OCI-LY7 (cell line): ENCODE results near the gene ZBTB49. TPM values are rescaled to one million over a fixed set of nuclear protein-coding genes. Genes with fewer than 3 reads are reported as not detected.

ENCODE experiments used
- BruUV-seq: library from RNA; stranded (reverse); fragments of 400-500 nt; replicated peaks from 2 replicates; lab custom pipeline; 2021; lab: Mats Ljungman, UMichigan
- CTCF ChIA-PET: fragments of 300-600 bp; sonication (Branson Sonifier 250); formaldehyde crosslinking; loops from one replicate; lab custom pipeline; 2022; ENCODE audit warnings: antibody characterized with exemption; ENCODE audit not compliant: unreplicated experiment; lab: Charles Lee
- POLR2A ChIA-PET: fragments of 300-600 bp; sonication (Branson Sonifier 250); formaldehyde crosslinking; loops from one replicate; lab custom pipeline; 2022; ENCODE audit warnings: antibody characterized with exemption; lab: Charles Lee
- DNase-seq: peaks from one replicate; pipeline ENCODE4 v3.0.0-alpha.2; 2015; ENCODE audit warnings: low spot score
- H2AFZ ChIP-seq: fragments of 200-600 bp; sonication (generic), shearing (Covaris generic); 2 replicates; pipeline ENCODE4 v1.6.1; 2014; ENCODE audit warnings: mild to moderate bottlenecking, antibody characterized with exemption, low read length, moderate library complexity
- H3K27ac ChIP-seq: fragments of 200-600 bp; sonication (generic); 2 replicates; pipeline ENCODE4 v1.5.1; 2014; ENCODE audit warnings: mixed run types, low read depth, mild to moderate bottlenecking, moderate library complexity, low read length, inconsistent platforms; ENCODE audit not compliant: poor library complexity, severe bottlenecking
- H3K36me3 ChIP-seq: fragments of 200-600 bp; sonication (generic); 2 replicates; pipeline ENCODE4 v1.6.1; 2014; ENCODE audit warnings: mild to moderate bottlenecking, antibody characterized with exemption, low read length, moderate library complexity, mixed read lengths; ENCODE audit not compliant: insufficient read depth
- H3K4me1 ChIP-seq: fragments of 200-600 bp; sonication (generic); 2 replicates; pipeline ENCODE4 v1.5.1; 2014; ENCODE audit warnings: mild to moderate bottlenecking, low read length; ENCODE audit not compliant: insufficient read depth, poor library complexity, severe bottlenecking
- H3K4me2 ChIP-seq: fragments of 200-600 bp; sonication (generic); 2 replicates; pipeline ENCODE4 v1.6.1; 2014; ENCODE audit warnings: mild to moderate bottlenecking, low read length
- H3K4me3 ChIP-seq: fragments of 200-600 bp; sonication (generic); 2 replicates; pipeline ENCODE4 v1.5.1; 2014; ENCODE audit warnings: mild to moderate bottlenecking, low read depth, low read length; ENCODE audit not compliant: poor library complexity, severe bottlenecking
- H3K79me2 ChIP-seq: fragments of 200-600 bp; sonication (generic); 2 replicates; pipeline ENCODE4 v1.6.1; 2016; ENCODE audit warnings: low read depth, mild to moderate bottlenecking, low read length, moderate library complexity, mixed read lengths; ENCODE audit not compliant: insufficient read depth
- H3K9me2 ChIP-seq: fragments of 200-600 bp; sonication (generic); 2 replicates; pipeline ENCODE4 v1.6.1; 2016; ENCODE audit warnings: mild to moderate bottlenecking, low read length, mixed read lengths; ENCODE audit not compliant: insufficient read depth
- H3K9me3 ChIP-seq: fragments of 200-600 bp; sonication (generic); 2 replicates; pipeline ENCODE4 v1.6.1; 2014; ENCODE audit warnings: mild to moderate bottlenecking, mixed run types, low read length, mixed read lengths
- H4K20me1 ChIP-seq: fragments of 200-600 bp; sonication (generic); 2 replicates; pipeline ENCODE4 v1.6.1; 2014; ENCODE audit warnings: mild to moderate bottlenecking, antibody characterized with exemption, low read length, moderate library complexity, mixed read lengths; ENCODE audit not compliant: insufficient read depth
- CTCF ChIP-seq: fragments of 200-600 bp; sonication (generic); conservative IDR thresholded peaks from 2 replicates; pipeline ENCODE4 v1.5.1; 2014; ENCODE audit warnings: mild to moderate bottlenecking, antibody characterized with exemption, low read length, moderate library complexity, mixed read lengths
- EZH2phosphoT487 ChIP-seq: fragments of 200-600 bp; sonication (generic); IDR thresholded peaks from 2 replicates; pipeline ENCODE4 v1.6.1; 2018; ENCODE audit warnings: low read depth, borderline replicate concordance, mild to moderate bottlenecking, mixed run types, antibody characterized with exemption, low read length, moderate library complexity, mixed read lengths
- intact Hi-C: fragments of 100-400 bp; cut with micrococcal nuclease; formaldehyde crosslinking; loops from one replicate; pipeline ENCODE4 v1.10.0; 2022; ENCODE audit not compliant: unreplicated experiment
- total RNA-seq, 2 experiments: library from RNA; depleted of rRNA in 1 of 2; stranded (reverse); fragments of >200 nt in 1 of 2; shearing (Covaris generic) in 1 of 2; gene quantifications; 2 replicates each; pipeline ENCODE4 v1.2.3, GENCODE V29; 2014 to 2022

Gene ZBTB49
- total RNA-seq, 2 experiments from 2014 or later, result 6.5 to 8.7 TPM

- Histone ChIP-seq H3K4me1 (peaks cover 22% of the 10 kb centered on the region), H4K20me1 (no peaks in the 10 kb centered on the region), H3K27ac (no peak overlapping the region), H3K9me3 (peaks cover 15% of the 10 kb centered on the region), H2AFZ (peak overlapping the region; percentile 69; the same call in 1 of the 2 replicates), H3K79me2 (no peaks in the 10 kb centered on the region), H3K4me3 (no peak overlapping the region), H3K9me2 (no peaks in the 10 kb centered on the region), H3K4me2 (no peak overlapping the region), H3K36me3 (no peaks in the 10 kb centered on the region)
- TF ChIP-seq EZH2phosphoT487 (no peak), CTCF (no peak)
- CTCF ChIA-PET, result no interaction called here
- BruUV-seq, result no TSS peak
- POLR2A ChIA-PET, result no interaction called here
- intact Hi-C loops, result no loop called here
- DNase-seq, result peak; percentile 36
These were observed 71.8 kb downstream of the ZBTB49 start for GRCh38 chr4:4361883-4362282.

- no peak for DNase-seq
- CTCF ChIA-PET, result no interaction called here
- H3K36me3 ChIP-seq, result no peaks in the 10 kb centered on the region
These were observed 73.1 kb downstream of the ZBTB49 start for GRCh38 chr4:4362991-4363697.

More at GRCh38 chr4:4362991-4363697, 73.1 kb downstream of the ZBTB49 start:
- TF ChIP-seq EZH2phosphoT487 (no peak), CTCF (no peak)
- no TSS peak for BruUV-seq
- Histone ChIP-seq H3K79me2 (no peaks in the 10 kb centered on the region), H3K27ac (no peak overlapping the region), H3K9me2 (no peaks in the 10 kb centered on the region), H3K9me3 (peaks cover 25% of the 10 kb centered on the region), H4K20me1 (no peaks in the 10 kb centered on the region), H2AFZ (no peak overlapping the region), H3K4me2 (no peak overlapping the region), H3K4me3 (no peak overlapping the region), H3K4me1 (peaks cover 19% of the 10 kb centered on the region)
- POLR2A ChIA-PET, result interaction anchor here (0.5 to 1.0 kb wide), 2 partner anchors 9 to 57 kb away, joined by 3 to 4 read pairs; no protein-coding TSS in a partner anchor
- intact Hi-C loops, result no loop called here
